H9 (cell line): ENCODE measurements around the gene SS18L1. TPM values are rescaled to one million over a fixed set of nuclear protein-coding genes. Genes with fewer than 3 reads are reported as not detected.

Experiments
- DNase-seq: peaks from one replicate; pipeline ENCODE4 v3.0.0-alpha.2; 2017
- H2AFZ ChIP-seq: one replicate; pipeline ENCODE4 v1.6.1; 2013; ENCODE audit warnings: mild to moderate bottlenecking, low read length, control low read depth, moderate library complexity
- H2AK5ac ChIP-seq: 2 replicates; pipeline ENCODE4 v1.6.1; 2013; ENCODE audit warnings: low read length, control low read depth, mixed read lengths; ENCODE audit not compliant: insufficient read length
- H2BK120ac ChIP-seq: one replicate; pipeline ENCODE4 v1.6.1; 2013; ENCODE audit warnings: low read depth, mild to moderate bottlenecking, low read length, control low read depth, inconsistent platforms; ENCODE audit not compliant: poor library complexity, severe bottlenecking
- H2BK12ac ChIP-seq: 2 replicates; pipeline ENCODE4 v1.6.1; 2013; ENCODE audit warnings: low read length, control low read depth, mixed read lengths, low read depth; ENCODE audit not compliant: insufficient read length
- H2BK15ac ChIP-seq: 2 replicates; pipeline ENCODE4 v1.6.1; 2013; ENCODE audit warnings: low read depth, low read length, control low read depth
- H2BK20ac ChIP-seq: one replicate; pipeline ENCODE4 v1.6.1; 2013; ENCODE audit warnings: low read depth, mild to moderate bottlenecking, low read length, control low read depth, inconsistent platforms; ENCODE audit not compliant: poor library complexity, severe bottlenecking
- H2BK5ac ChIP-seq: 2 replicates; pipeline ENCODE4 v1.6.1; 2013; ENCODE audit warnings: low read length, control low read depth, mixed read lengths; ENCODE audit not compliant: insufficient read length
- H3K14ac ChIP-seq: 2 replicates; pipeline ENCODE4 v1.6.1; 2013; ENCODE audit warnings: low read length, control low read depth; ENCODE audit not compliant: insufficient read depth
- H3K18ac ChIP-seq: 2 replicates; pipeline ENCODE4 v1.6.1; 2013; ENCODE audit warnings: low read depth, mild to moderate bottlenecking, mixed read lengths, low read length, control low read depth; ENCODE audit not compliant: insufficient read length
- H3K23ac ChIP-seq: 2 replicates; pipeline ENCODE4 v1.6.1; 2013; ENCODE audit warnings: low read length, control low read depth, mixed read lengths, low read depth; ENCODE audit not compliant: insufficient read length
- H3K23me2 ChIP-seq: 2 replicates; pipeline ENCODE4 v1.6.1; 2013; ENCODE audit warnings: low read depth, mild to moderate bottlenecking, mixed read lengths, low read length, control low read depth; ENCODE audit not compliant: insufficient read length, poor library complexity, severe bottlenecking
- H3K27ac ChIP-seq: 2 replicates; pipeline ENCODE4 v1.5.1; 2013; ENCODE audit warnings: low read length, control low read depth, mixed read lengths, low read depth; ENCODE audit not compliant: insufficient read length
- H3K27me3 ChIP-seq: 2 replicates; pipeline ENCODE4 v1.6.1; 2013; ENCODE audit warnings: low read length, control low read depth, inconsistent platforms; ENCODE audit not compliant: insufficient read depth
- H3K4ac ChIP-seq: 2 replicates; pipeline ENCODE4 v1.6.1; 2013; ENCODE audit warnings: low read depth, mild to moderate bottlenecking, control low read depth, inconsistent platforms, low read length, moderate library complexity
- H3K4me1 ChIP-seq: 2 replicates; pipeline ENCODE4 v1.6.1; 2013; ENCODE audit warnings: low read length, control low read depth, inconsistent platforms; ENCODE audit not compliant: insufficient read depth
- H3K4me2 ChIP-seq: 2 replicates; pipeline ENCODE4 v1.6.1; 2013; ENCODE audit warnings: low read length, control low read depth, mixed read lengths; ENCODE audit not compliant: insufficient read length, insufficient read depth
- H3K56ac ChIP-seq: 2 replicates; pipeline ENCODE4 v1.6.1; 2013; ENCODE audit warnings: low read depth, mild to moderate bottlenecking, mixed read lengths, low read length, control low read depth; ENCODE audit not compliant: insufficient read length
- H3K79me1 ChIP-seq: 2 replicates; pipeline ENCODE4 v1.6.1; 2013; ENCODE audit warnings: low read depth, mild to moderate bottlenecking, moderate library complexity, low read length, control low read depth, inconsistent platforms; ENCODE audit not compliant: insufficient read depth, poor library complexity, severe bottlenecking
- H3K79me2 ChIP-seq: 2 replicates; pipeline ENCODE4 v1.6.1; 2013; ENCODE audit warnings: low read length, control low read depth, inconsistent platforms; ENCODE audit not compliant: insufficient read depth
- H3K9ac ChIP-seq: 2 replicates; pipeline ENCODE4 v1.6.1; 2013; ENCODE audit warnings: low read length, control low read depth, mixed read lengths; ENCODE audit not compliant: insufficient read length; ENCODE audit errors: extremely low read depth
- H3K9me3 ChIP-seq: one replicate; pipeline ENCODE4 v1.6.1; 2013; ENCODE audit warnings: low read depth, low read length, inconsistent platforms; ENCODE audit not compliant: control insufficient read depth
- H3T11ph ChIP-seq: one replicate; pipeline ENCODE4 v1.6.1; 2013; ENCODE audit warnings: mild to moderate bottlenecking, low read length, control low read depth, inconsistent platforms
- H4K20me1 ChIP-seq: one replicate; pipeline ENCODE4 v1.6.1; 2013; ENCODE audit not compliant: control insufficient read depth, insufficient read length, insufficient read depth
- H4K5ac ChIP-seq: 2 replicates; pipeline ENCODE4 v1.6.1; 2013; ENCODE audit warnings: low read depth, mild to moderate bottlenecking, mixed read lengths, low read length, control low read depth; ENCODE audit not compliant: insufficient read length
- H4K8ac ChIP-seq: replicated peaks from 2 replicates; pipeline ENCODE4 v1.6.1; 2013; ENCODE audit warnings: low read length, control low read depth, mixed read lengths, low read depth; ENCODE audit not compliant: insufficient read length
- H4K91ac ChIP-seq: 2 replicates; pipeline ENCODE4 v1.6.1; 2013; ENCODE audit warnings: low read depth, mild to moderate bottlenecking, moderate library complexity, mixed read lengths, low read length, control low read depth; ENCODE audit not compliant: insufficient read length
- H3K27ac Mint-ChIP-seq, 3 experiments: 2 replicates in 2 of 3; 3 replicates in 1 of 3; pipeline ENCODE4 v1.8.0; 2020 to 2021; ENCODE audit warnings: mixed read lengths in 3 of 3, mild to moderate bottlenecking in 1 of 3, moderate library complexity in 1 of 3
- H3K27me3 Mint-ChIP-seq: 2 replicates; pipeline ENCODE4 v1.8.0; 2021; ENCODE audit warnings: low read depth, mild to moderate bottlenecking, moderate library complexity, mixed read lengths
- H3K36me3 Mint-ChIP-seq, 3 experiments: 2 replicates in 2 of 3; 3 replicates in 1 of 3; pipeline ENCODE4 v1.8.0; 2020 to 2021; ENCODE audit warnings: low read depth in 3 of 3, mixed read lengths in 3 of 3; ENCODE audit not compliant: insufficient read depth in 1 of 3
- H3K4me1 Mint-ChIP-seq, 2 experiments: 2 replicates each; pipeline ENCODE4 v1.8.0; 2020; ENCODE audit warnings: mixed read lengths in 2 of 2
- H3K4me3 Mint-ChIP-seq, 2 experiments: 2 replicates in 1 of 2; 3 replicates in 1 of 2; pipeline ENCODE4 v1.8.0; 2020 to 2021; ENCODE audit warnings: mild to moderate bottlenecking in 2 of 2, mixed read lengths in 2 of 2, moderate library complexity in 1 of 2
- H3K9me3 Mint-ChIP-seq, 2 experiments: 2 replicates in 1 of 2; 3 replicates in 1 of 2; pipeline ENCODE4 v1.8.0; 2020; ENCODE audit warnings: mild to moderate bottlenecking in 2 of 2, mixed read lengths in 2 of 2, moderate library complexity in 1 of 2
- WGBS: extraction: QIAGEN DNeasy Blood & Tissue Kit; methylation state at CpG from one replicate; pipeline ENCODE4 v1.1.7; 2013; ENCODE audit warnings: missing lambda C conversion rate, low lambda C conversion rate, mixed read lengths; ENCODE audit not compliant: insufficient read length; ENCODE audit errors: extremely low coverage; 5-methylcytosine and 5-hydroxymethylcytosine counted together
- total RNA-seq: library from RNA; stranded (reverse); gene quantifications from 2 replicates; pipeline ENCODE4 v1.2.1, GENCODE V29; 2021
- TF ChIP-seq, protein P1 (sequence below): fragments of 200-600 bp; sonication (generic); conservative IDR thresholded peaks from 3 replicates; pipeline ENCODE4 v1.8.0; 2021; ENCODE audit warnings: antibody characterized with exemption, mild to moderate bottlenecking

SS18L1 gene
- total RNA-seq, 1 experiment from 2014 or later, result 22.2 TPM

DNA sequence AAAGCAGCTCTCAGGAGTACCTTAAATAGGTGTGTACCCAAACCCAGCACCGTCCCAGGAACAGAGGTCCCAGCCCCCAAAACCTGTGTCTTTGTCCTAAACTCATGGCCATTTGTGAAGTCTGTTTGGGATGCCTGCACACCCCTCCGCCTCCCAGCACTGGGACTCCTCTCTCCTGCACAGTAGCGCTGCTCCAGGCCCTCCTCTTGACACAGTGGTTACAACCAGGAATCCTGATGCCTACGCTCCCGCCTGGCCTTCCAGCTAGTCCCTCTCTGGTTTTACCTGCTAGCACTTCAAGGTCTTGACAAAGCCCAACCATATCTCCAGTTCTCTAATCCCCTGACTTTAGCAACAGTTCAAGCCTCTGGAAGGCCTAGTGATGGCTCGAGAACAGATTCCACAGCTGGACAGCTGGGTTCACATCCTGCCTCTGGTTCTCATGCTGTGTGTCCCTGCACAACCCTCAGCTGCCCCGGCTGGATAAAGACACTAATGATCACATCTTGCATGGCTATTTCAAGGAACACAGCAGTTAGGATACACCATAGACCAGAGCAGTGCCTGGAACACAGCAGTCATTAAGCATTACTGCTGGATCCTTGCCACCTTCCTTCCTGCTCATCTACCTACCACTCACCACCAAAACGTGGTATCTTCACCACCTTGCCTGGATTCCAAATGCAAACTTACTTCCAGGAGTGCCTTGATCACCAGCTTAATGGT is 5.9 kb upstream of the SS18L1 start:
- Mint-ChIP-seq H3K27me3 (no peaks in the 10 kb centered on the region; the same call in 1 of the 2 replicates), H3K27ac (peak overlapping the region in 1 of 3 experiments; percentile 70; a peak in 2 of 7 replicates), H3K9me3 (no peaks in the 10 kb centered on the region), H3K4me3 (no peak overlapping the region), H3K4me1 (peaks cover 15% of the 10 kb centered on the region in 2 experiments), H3K36me3 (peaks cover 42 to 96% (median 77%) of the 10 kb centered on the region in 3 experiments; a peak in 6 of 7 replicates)
- no peak overlapping the region for H2BK5ac ChIP-seq
- no peak overlapping the region for H2BK20ac ChIP-seq
- no peak overlapping the region for H2BK120ac ChIP-seq
- no peak overlapping the region for H3K18ac ChIP-seq
- H3K9me3 ChIP-seq, result no peaks in the 10 kb centered on the region
- no peak overlapping the region for H3T11ph ChIP-seq
- no peak overlapping the region for H3K4me2 ChIP-seq
- H3K14ac ChIP-seq, result no peak overlapping the region
- no peak overlapping the region for H3K27ac ChIP-seq
- no peak overlapping the region for H2AFZ ChIP-seq
- no peak overlapping the region for H3K56ac ChIP-seq
- no peak overlapping the region for H3K23ac ChIP-seq
- H2BK15ac ChIP-seq, result no peak overlapping the region
- no peaks in the 10 kb centered on the region for H4K20me1 ChIP-seq
- no peak overlapping the region for H2AK5ac ChIP-seq
- H4K8ac ChIP-seq, result no peak overlapping the region
- WGBS, result no CpG with 5 or more reads among the region's 8 CpGs
- H2BK12ac ChIP-seq, result no peak overlapping the region
- no peak overlapping the region for H4K91ac ChIP-seq
- H3K4ac ChIP-seq, result no peak overlapping the region
- H3K79me1 ChIP-seq, result no peaks in the 10 kb centered on the region
- TF ChIP-seq, protein P1, sequence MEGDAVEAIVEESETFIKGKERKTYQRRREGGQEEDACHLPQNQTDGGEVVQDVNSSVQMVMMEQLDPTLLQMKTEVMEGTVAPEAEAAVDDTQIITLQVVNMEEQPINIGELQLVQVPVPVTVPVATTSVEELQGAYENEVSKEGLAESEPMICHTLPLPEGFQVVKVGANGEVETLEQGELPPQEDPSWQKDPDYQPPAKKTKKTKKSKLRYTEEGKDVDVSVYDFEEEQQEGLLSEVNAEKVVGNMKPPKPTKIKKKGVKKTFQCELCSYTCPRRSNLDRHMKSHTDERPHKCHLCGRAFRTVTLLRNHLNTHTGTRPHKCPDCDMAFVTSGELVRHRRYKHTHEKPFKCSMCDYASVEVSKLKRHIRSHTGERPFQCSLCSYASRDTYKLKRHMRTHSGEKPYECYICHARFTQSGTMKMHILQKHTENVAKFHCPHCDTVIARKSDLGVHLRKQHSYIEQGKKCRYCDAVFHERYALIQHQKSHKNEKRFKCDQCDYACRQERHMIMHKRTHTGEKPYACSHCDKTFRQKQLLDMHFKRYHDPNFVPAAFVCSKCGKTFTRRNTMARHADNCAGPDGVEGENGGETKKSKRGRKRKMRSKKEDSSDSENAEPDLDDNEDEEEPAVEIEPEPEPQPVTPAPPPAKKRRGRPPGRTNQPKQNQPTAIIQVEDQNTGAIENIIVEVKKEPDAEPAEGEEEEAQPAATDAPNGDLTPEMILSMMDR, result no peak
- no peaks in the 10 kb centered on the region for H3K4me1 ChIP-seq
- DNase-seq, result no peak
- H4K5ac ChIP-seq, result no peak overlapping the region
- H3K79me2 ChIP-seq, result peaks cover 18% of the 10 kb centered on the region; the same call in 1 of the 2 replicates
- H3K23me2 ChIP-seq, result peaks cover 7% of the 10 kb centered on the region
- no peaks in the 10 kb centered on the region for H3K27me3 ChIP-seq
- no peak overlapping the region for H3K9ac ChIP-seq
